ENCODE data around the gene ARGFX.

DNA sequence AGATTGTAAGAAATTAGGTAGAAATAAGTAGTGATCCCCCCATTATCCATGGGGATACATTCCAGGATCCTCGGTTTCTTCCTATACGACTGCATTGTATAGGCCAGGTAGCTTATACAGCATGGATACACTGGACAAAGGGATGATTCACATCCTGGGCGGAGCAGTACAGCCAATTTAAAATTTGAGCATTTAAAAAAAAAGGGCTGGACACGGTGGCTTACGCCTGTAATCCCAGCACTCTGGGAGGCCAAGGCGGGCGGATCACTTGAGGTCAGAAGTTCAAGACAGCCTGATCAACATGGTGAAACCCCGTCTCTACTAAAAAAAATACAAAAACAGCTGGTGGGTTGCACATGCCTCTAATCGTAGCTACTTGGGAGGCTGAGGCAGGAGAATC, 976 bp upstream of the ARGFX start:
- TF ChIP-seq, protein P1, sequence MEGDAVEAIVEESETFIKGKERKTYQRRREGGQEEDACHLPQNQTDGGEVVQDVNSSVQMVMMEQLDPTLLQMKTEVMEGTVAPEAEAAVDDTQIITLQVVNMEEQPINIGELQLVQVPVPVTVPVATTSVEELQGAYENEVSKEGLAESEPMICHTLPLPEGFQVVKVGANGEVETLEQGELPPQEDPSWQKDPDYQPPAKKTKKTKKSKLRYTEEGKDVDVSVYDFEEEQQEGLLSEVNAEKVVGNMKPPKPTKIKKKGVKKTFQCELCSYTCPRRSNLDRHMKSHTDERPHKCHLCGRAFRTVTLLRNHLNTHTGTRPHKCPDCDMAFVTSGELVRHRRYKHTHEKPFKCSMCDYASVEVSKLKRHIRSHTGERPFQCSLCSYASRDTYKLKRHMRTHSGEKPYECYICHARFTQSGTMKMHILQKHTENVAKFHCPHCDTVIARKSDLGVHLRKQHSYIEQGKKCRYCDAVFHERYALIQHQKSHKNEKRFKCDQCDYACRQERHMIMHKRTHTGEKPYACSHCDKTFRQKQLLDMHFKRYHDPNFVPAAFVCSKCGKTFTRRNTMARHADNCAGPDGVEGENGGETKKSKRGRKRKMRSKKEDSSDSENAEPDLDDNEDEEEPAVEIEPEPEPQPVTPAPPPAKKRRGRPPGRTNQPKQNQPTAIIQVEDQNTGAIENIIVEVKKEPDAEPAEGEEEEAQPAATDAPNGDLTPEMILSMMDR (IDR thresholded peaks at IDR 0.05 in 4 of 5, conservative IDR thresholded peaks at IDR 0.05 in 1 of 5) = no peak
- no peak for TF ChIP-seq POLR2A (IDR thresholded peaks at IDR 0.05)
